CD4-positive, alpha-beta T cell treated with Interleukin-15 for 1 hour (primary cell): ENCODE measurements around the gene ENPP6.

Experiments used
- DNase-seq: peaks from one replicate; pipeline ENCODE4 v3.0.0-alpha.2; 2020

Gene ENPP6

GRCh38 chr4:184217634-184218033 lies at the start of gene ENPP6:
ENPP6 (minus strand) TSS chr4:184217873; CDS start chr4:184217819, 54 bp downstream.
- DNase-seq: no peak

- no peak for DNase-seq
These were observed 49.5 kb upstream of the ENPP6 start for GRCh38 chr4:184267206-184267608.

DNA sequence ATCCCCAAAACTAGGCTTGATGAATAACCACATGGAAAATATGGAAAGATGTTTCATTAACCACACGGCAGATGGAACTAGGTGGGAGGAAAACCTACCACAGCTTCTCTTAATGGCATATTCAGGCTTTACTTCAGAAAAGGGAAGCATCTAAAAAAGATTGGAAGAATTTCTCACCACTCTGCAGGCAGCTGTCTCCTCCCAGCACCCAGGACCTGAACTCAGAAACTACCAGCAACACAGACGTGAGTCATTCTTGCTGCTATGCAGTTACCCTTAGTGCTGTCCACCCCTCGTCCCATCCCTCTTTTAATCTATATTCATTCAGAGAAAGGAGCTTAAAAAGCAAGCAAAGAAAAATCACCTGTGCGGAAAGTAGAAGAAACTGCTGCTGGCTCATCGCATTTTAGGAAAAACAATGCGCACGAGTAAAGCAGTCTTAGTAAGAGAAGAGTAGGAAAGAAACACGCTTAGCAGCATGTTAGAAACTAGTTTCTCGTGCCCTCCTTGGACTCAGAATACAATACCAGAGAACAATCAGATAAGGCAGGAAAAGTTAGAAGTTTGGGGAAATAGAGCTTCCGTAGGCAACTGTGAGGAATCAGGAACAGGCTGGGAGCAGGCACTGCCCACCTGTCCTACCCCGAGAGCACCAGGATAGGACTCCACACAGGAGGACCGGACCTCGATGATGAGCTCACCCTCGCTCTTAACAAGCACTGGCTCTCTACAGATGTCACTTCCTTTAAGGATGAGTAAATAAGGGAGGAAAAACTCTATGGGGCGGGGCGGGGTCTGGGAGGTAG lies 48.1 kb upstream of the ENPP6 start:
- DNase-seq: no peak

GRCh38 chr4:184263910-184264732 lies 46.4 kb upstream of the ENPP6 start:
- DNase-seq: peak; percentile 88

GRCh38 chr4:184263461-184263860 lies 45.8 kb upstream of the ENPP6 start:
- no peak for DNase-seq

DNA sequence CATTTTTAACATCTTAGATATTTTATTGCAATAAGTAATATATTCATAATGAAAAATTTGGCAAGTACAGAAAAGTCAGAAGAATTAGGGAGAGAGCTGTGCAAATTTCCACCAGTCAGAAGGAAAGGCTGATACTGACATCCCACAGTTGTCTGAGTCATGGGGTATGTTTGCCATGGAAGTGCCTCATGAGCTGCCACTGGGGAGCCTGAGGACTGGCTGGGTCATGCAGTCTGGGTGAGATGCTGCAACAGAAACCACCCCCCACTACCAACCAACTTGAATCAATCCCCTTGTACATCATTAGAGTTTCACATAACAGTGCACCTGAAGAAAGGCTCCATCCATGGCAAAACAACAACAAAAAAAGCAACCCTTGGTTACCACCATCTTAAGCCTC lies 45.2 kb upstream of the ENPP6 start:
- no peak for DNase-seq

GRCh38 chr4:184261246-184261645 lies 43.6 kb upstream of the ENPP6 start:
- DNase-seq: no peak

DNA sequence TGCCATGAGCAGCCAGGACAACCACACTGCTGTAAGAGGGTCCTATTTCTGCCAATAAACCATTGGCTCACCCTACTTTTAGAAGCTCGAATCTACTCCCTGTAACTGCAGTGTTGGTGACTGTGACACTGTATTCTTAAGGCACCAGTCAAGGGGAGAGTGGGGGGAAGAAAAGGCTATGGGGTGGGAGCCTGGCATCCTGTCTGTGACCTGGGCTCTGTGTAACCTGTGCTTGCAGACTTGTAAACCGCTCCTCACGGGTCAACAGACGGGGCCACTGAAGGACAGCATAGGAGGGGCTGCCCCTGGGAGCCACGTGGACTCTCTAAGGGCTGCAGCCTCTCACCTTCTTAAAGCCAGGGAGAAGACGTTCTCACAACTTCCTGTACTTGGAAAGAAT lies 42.2 kb upstream of the ENPP6 start:
- DNase-seq: no peak

DNA sequence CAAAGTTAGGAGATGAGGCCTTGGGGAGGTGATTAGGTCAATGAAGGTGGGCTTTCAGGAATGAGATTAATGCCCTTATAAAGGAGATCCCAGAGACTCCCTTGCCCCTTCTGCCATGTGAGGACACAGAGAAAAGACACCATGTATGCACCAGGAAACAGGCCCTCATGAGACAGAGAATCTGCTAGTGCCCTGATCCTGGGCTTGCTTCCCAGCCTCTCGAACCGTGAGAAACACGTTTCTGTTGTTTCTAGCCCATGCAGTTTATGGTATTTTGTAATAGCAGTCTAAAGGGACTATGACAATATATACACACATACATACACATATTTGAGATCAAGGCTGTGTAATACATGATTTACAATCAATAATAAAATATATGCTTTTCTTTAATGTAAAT lies 41.4 kb upstream of the ENPP6 start:
- no peak for DNase-seq

DNA sequence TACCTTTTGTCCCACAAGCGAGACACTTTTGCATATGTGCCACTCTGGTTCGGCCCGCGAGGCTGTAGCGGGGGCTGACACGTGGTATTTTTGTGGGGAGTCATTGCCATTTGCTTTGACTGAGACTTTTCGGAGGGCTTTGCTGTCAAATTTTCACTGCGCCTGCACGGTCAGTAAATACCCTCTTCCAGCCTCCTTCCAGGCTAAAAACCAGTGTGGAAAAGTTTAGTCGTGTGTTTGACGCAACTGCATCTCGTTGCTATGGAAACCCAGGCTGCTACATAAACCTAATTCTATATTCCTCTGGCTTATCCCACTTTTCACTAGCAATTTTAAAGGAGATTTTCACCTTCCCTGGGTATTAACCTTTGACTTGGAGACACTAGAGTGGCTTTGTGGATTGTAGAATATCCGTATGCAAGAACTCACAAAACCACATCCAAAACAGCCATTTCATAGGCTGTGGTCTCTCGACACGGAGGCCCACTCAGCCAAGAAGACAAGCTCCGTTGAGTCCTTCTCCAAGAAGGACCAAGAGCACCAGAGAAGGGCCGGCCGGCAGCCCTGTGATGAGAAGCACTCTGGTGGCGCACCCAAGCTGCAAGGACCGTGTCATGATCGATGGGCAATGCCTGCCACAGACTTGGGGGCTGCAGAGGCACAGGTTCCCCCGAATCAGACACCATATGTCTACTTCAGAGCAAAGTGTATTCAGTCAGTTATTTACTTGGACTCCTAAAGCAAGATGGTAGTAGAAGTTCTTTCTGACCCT lies 38.4 kb upstream of the ENPP6 start:
- no peak for DNase-seq

- DNase-seq: no peak
These were observed 37.7 kb upstream of the ENPP6 start for GRCh38 chr4:184255361-184255760.

- no peak for DNase-seq
These were observed 35.4 kb upstream of the ENPP6 start for GRCh38 chr4:184253072-184253420.

GRCh38 chr4:184252136-184253071 lies 34.7 kb upstream of the ENPP6 start:
- no peak for DNase-seq

GRCh38 chr4:184251670-184251980 lies 34.0 kb upstream of the ENPP6 start:
- DNase-seq: no peak

DNA sequence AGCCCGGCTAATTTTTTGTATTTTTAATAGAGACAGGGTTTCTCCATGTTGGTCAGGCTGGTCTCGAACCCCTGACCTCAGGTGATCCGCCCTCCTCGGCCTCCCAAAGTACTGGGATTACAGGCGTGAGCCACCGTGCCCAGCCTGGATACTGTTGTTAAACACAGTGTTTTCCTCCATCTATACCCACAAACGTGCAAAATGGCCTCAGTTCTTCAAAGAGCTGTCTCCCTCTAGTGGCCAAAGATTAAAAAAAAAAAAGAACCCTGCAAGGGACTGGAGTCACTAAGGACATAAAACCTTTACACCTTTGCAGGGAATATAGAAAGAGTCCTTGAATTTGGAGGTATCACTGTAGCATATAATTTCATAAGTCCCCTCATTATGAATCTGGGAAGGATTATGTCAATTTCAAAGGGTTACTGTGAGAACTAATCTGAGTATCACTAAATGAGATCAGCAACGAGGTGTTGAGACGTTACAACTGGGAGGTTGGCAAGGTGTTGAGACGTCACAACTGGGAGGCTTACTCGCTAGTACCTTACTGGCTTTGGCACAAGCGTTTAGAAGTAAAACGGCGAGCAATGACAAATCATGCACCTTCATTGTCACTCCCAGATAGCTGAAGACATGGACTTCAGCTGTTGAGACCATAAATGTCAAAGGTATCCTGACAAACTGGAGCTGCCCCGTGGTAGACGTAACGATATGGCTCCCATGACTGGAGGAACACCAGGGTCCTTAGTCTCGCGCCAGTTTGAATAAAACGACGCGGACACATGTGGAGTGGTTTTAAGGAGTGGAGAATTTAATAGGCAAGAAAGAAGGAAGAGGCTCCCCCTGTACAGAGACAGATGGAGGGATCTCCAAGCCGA lies 33.4 kb upstream of the ENPP6 start:
- no peak for DNase-seq

GRCh38 chr4:184248216-184248615 lies 30.5 kb upstream of the ENPP6 start:
- DNase-seq: no peak

- DNase-seq: no peak
These were observed 29.7 kb upstream of the ENPP6 start for GRCh38 chr4:184247421-184247820.

DNA sequence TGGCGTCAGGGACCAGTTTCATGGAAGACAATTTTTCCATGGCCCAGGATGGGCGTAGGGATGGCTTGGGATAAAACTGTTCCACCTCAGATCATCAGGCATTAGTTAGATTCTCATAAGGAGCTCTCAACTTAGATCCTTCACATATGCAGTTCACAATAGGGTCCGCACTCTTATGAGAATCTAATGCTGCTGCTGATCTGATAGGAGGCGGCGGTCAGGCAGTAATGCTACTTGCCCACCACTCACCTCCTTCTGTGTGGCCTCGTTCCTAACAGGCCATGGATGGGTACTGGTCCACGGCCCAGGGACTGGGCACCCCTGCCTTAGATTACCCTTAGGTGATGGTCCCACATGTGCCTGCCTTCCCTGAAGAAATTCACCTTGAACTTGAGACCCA lies 28.8 kb upstream of the ENPP6 start:
- DNase-seq: no peak

- DNase-seq: no peak
These were observed 20.5 kb upstream of the ENPP6 start for GRCh38 chr4:184238072-184238745.

DNA sequence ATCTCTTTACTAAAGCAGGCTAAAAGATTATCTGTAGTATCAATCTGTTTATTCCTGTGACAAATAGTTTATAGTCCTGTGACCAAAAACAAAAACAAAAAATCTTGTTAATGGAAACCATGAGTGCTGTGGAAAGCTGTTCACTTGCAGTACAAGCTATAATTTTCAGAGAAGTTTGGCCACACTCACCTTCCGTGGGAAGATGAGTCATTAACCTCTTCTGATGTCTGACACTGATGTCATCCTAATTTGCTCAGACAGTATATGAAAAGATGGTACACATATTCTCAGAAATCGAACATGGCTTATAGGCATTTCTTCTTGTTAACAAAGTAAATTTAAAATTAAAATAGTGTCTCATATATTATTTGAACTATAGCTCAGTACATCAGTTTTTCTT lies 19.9 kb upstream of the ENPP6 start:
- no peak for DNase-seq

GRCh38 chr4:184235526-184235925 lies 17.9 kb upstream of the ENPP6 start:
- no peak for DNase-seq
